IPS-18a (cell line): ENCODE measurements around the gene PPP1R18.
"Not testable (repeated sequence)": the region's sequence is repeated elsewhere in the genome, so short reads cannot be mapped to it uniquely, and the experiment has no call there.

ENCODE experiments used
- H3K27ac ChIP-seq: one replicate; pipeline ENCODE4 v1.5.1; 2013; ENCODE audit warnings: low read length
- H3K27me3 ChIP-seq: one replicate; pipeline ENCODE4 v1.6.1; 2013; ENCODE audit warnings: mild to moderate bottlenecking, low read length; ENCODE audit not compliant: control insufficient read depth, insufficient read depth
- H3K36me3 ChIP-seq: one replicate; pipeline ENCODE4 v1.6.1; 2013; ENCODE audit warnings: low read depth, low read length; ENCODE audit not compliant: control insufficient read depth
- H3K4me1 ChIP-seq: one replicate; pipeline ENCODE4 v1.6.1; 2013; ENCODE audit warnings: low read depth, low read length; ENCODE audit not compliant: control insufficient read depth
- H3K4me3 ChIP-seq: one replicate; pipeline ENCODE4 v1.5.1; 2013; ENCODE audit warnings: low read length
- H3K9ac ChIP-seq: one replicate; pipeline ENCODE4 v1.6.1; 2013; ENCODE audit warnings: mild to moderate bottlenecking, low read length, moderate library complexity
- H3K9me3 ChIP-seq: one replicate; pipeline ENCODE4 v1.6.1; 2013; ENCODE audit warnings: low read depth, low read length; ENCODE audit not compliant: control insufficient read depth

The PPP1R18 gene

DNA sequence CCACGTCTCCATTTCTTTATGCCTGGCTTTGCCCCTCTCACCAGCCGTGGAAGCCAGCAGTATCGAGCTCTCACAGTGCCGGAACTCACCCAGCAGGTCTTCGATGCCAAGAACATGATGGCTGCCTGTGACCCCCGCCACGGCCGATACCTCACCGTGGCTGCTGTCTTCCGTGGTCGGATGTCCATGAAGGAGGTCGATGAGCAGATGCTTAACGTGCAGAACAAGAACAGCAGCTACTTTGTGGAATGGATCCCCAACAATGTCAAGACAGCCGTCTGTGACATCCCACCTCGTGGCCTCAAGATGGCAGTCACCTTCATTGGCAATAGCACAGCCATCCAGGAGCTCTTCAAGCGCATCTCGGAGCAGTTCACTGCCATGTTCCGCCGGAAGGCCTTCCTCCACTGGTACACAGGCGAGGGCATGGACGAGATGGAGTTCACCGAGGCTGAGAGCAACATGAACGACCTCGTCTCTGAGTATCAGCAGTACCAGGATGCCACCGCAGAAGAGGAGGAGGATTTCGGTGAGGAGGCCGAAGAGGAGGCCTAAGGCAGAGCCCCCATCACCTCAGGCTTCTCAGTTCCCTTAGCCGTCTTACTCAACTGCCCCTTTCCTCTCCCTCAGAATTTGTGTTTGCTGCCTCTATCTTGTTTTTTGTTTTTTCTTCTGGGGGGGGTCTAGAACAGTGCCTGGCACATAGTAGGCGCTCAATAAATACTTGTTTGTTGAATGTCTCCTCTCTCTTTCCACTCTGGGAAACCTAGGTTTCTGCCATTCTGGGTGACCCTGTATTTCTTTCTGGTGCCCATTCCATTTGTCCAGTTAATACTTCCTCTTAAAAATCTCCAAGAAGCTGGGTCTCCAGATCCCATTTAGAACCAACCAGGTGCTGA, 37.6 kb upstream of the PPP1R18 start:
- not testable (repeated sequence) for H3K27me3 ChIP-seq

DNA sequence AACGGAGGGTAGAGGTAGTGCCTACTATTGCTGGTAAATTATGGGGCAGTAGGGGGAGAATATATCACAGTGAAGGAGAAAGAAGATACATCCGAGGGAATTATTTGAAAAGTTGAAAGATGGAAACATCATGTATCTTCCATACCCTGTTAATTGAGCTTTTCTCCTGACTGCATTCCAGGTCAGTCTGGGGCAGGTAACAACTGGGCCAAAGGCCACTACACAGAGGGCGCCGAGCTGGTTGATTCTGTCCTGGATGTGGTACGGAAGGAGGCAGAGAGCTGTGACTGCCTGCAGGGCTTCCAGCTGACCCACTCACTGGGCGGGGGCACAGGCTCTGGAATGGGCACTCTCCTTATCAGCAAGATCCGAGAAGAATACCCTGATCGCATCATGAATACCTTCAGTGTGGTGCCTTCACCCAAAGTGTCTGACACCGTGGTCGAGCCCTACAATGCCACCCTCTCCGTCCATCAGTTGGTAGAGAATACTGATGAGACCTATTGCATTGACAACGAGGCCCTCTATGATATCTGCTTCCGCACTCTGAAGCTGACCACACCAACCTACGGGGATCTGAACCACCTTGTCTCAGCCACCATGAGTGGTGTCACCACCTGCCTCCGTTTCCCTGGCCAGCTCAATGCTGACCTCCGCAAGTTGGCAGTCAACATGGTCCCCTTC, 36.9 kb upstream of the PPP1R18 start:
- H3K27ac ChIP-seq, H3K27me3 ChIP-seq, H3K9me3 ChIP-seq, H3K9ac ChIP-seq: not testable (repeated sequence)
- H3K4me1 ChIP-seq: peaks cover 15% of the 10 kb centered on the region
- H3K4me3 ChIP-seq: peak overlapping the region; percentile 97
- H3K36me3 ChIP-seq: peaks cover 48% of the 10 kb centered on the region

More for the DNA sequence above, 37.6 kb upstream of the PPP1R18 start:
- H3K36me3 ChIP-seq: peaks cover 48% of the 10 kb centered on the region
- H3K27ac ChIP-seq, H3K4me1 ChIP-seq, H3K9ac ChIP-seq, H3K9me3 ChIP-seq, H3K4me3 ChIP-seq: not testable (repeated sequence)

DNA sequence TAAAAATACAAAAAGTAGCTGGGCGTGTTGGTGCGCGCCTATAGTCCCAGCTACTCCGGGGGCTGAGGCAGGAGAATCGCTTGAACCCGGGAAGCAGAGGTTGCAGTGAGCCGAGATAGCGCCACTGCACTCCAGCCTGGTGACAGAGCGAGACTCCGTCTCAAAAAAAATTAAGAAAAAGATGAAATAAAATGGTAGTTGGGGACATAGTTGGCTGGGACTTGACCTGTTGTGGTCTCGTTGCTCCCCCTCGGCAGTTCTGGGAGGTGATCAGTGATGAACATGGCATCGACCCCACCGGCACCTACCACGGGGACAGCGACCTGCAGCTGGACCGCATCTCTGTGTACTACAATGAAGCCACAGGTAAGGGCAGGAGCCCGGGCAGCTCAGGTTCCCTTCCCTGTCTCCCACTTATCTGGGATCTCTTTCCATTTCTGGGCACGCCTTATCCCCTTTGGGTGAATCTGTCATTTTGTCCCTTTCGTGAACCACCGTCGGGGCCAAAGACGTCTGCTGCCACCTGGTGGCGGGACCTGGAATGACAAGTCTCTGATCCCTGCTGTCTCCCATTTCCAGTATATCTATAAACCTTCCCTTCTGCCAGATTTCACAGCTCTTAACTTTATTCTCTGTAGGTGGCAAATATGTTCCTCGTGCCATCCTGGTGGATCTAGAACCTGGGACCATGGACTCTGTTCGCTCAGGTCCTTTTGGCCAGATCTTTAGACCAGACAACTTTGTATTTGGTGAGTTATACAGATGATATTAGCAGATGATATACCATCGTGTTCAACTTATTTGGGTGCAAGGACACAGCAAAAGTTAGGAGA, 36.1 kb upstream of the PPP1R18 start:
- Histone ChIP-seq H3K27me3 (no peaks in the 10 kb centered on the region), H3K27ac (no peak overlapping the region), H3K4me1 (peaks cover 15% of the 10 kb centered on the region), H3K9ac (peak overlapping the region; percentile 100), H3K36me3 (peaks cover 43% of the 10 kb centered on the region), H3K4me3 (peak overlapping the region; percentile 97), H3K9me3 (no peaks in the 10 kb centered on the region)

DNA sequence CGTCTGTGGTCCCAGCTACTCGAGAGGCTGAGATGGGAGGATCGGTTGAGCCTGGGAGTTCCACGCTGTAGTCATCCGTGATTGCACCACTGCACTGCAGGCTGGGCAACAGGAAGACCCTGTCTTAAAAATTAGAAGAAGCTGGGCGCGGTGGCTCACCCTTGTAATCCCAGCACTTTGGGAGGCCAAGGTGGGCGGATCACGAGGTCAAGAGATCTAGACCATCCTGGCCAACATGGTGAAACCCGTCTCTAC, 35.5 kb upstream of the PPP1R18 start:
- not testable (repeated sequence) for H3K27ac ChIP-seq, H3K9me3 ChIP-seq, H3K27me3 ChIP-seq
- Histone ChIP-seq H3K9ac (peak overlapping the region; percentile 100), H3K36me3 (peaks cover 43% of the 10 kb centered on the region), H3K4me1 (peaks cover 15% of the 10 kb centered on the region), H3K4me3 (peak overlapping the region; percentile 97)

DNA sequence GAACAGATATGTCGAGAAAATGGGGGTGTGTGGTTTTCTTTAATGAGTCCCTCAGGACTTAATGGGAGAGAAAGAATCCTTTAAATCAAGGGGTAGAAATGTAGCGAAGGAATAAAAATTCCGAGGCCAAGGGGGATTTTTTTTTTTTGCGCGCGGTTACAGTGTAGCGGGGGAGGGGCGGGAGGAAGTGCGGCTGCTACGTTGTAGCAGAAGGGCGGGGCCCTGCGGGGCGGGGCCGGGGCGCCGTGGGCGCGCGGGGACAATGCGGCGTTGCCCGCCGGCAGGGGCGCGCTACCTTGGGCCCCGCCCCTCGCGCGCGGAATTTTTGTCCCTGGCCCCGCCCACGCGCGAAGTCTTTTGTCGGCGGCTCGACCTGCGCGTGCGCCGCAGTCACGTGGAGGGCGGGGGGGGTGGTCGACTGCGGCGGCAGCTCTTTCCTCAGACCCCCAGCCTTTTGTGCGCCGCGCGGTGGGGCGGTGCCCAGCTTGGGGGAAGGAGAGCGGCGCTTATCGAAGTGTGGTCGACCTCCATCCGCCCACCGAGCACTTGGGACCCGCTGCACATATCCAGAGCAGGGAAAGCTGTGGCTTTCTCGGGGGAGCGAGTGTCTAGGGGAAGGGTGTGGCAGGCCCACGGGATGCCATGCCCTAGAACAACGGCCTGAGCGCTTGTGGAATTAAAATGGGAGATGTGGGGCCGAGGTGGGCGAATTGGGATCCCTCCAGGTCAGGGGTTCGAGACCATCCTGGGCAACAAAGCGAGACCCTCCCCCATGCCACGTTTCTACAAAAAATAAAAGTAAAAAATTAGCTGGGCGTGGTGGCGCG, 35.0 kb upstream of the PPP1R18 start:
- Histone ChIP-seq H3K36me3 (peaks cover 43% of the 10 kb centered on the region), H3K9ac (peak overlapping the region; percentile 100), H3K9me3 (no peaks in the 10 kb centered on the region), H3K27me3 (no peaks in the 10 kb centered on the region), H3K4me3 (peak overlapping the region; percentile 97), H3K4me1 (peaks cover 15% of the 10 kb centered on the region), H3K27ac (peak overlapping the region; percentile 100)

DNA sequence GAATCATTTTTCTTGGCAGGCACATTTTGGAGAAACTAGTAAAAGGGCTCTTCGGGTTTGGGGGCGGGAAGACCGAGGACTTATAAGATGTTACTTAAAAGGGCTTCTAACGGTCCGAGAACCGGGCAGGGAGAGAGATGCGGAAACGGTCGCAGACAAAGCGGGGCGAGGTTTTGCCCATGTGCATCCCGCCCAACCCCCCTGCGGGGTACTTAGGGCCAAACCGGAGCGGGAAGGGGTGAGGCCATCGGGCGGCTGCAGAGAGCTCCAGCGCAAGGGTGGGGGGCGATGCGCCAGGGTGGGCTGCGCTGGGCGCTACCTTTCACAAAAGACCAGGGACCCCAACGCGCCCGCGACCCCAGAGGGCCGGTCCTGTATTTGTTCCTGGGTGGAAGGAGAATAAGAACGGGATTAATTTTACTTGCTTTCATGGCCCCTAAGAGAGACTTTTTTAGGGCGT, 34.3 kb upstream of the PPP1R18 start:
- H3K4me3 ChIP-seq: peak overlapping the region; percentile 97
- peaks cover 41% of the 10 kb centered on the region for H3K36me3 ChIP-seq
- peak overlapping the region; percentile 100 for H3K9ac ChIP-seq
- H3K27me3 ChIP-seq: no peaks in the 10 kb centered on the region
- H3K9me3 ChIP-seq: no peaks in the 10 kb centered on the region
- peaks cover 15% of the 10 kb centered on the region for H3K4me1 ChIP-seq
- peak overlapping the region; percentile 100 for H3K27ac ChIP-seq

DNA sequence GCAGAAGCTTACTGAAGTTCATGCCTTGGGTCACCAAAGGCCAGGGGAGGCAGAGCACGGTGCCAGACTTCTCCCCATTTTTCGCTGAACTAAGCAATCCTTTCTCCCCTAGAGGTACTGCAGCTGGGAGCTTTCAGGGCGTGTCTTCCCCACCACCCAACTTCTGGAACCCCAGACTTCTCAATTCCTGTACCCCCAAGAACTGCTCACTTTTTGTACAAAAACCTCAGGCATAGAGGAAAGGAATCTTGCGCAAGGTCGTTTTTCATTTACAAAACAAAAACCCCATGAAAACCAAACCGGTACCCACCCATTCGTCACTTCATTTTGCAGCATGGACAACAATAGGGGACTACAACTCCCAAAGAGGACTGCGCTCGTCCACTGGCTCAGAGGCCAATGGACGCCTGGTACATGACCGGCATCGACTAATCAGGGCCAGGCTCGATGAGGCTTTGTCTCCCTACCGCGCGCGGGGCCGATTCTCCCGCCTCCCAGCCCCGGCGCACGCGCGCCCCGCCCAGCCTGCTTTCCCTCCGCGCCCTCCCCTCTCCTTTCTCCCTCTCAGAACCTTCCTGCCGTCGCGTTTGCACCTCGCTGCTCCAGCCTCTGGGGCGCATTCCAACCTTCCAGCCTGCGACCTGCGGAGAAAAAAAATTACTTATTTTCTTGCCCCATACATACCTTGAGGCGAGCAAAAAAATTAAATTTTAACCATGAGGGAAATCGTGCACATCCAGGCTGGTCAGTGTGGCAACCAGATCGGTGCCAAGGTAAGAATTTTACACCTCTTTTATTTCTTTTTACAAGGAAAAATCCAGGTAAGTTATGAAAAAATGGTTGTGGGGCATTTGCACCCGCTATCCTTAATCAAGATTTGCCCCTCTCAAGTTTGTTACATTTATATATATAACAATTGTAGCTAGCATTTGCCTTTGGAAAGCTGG, 33.6 kb upstream of the PPP1R18 start, which contains the start of gene TUBB:
Gene TUBB, plus strand, starts transcription at position 562 of the 947 bp plus-strand sequence. Its CDS starts 155 bp downstream, at position 717.
- H3K9me3 ChIP-seq: no peaks in the 10 kb centered on the region
- peaks cover 36% of the 10 kb centered on the region for H3K36me3 ChIP-seq
- peak within 1 kb of the TSS; percentile 100 for H3K9ac ChIP-seq
- H3K4me3 ChIP-seq: peak within 1 kb of the TSS; percentile 97
- peaks cover 15% of the 10 kb centered on the region for H3K4me1 ChIP-seq
- peak within 1 kb of the TSS; percentile 100 for H3K27ac ChIP-seq
- H3K27me3 ChIP-seq: no peaks in the 10 kb centered on the region

DNA sequence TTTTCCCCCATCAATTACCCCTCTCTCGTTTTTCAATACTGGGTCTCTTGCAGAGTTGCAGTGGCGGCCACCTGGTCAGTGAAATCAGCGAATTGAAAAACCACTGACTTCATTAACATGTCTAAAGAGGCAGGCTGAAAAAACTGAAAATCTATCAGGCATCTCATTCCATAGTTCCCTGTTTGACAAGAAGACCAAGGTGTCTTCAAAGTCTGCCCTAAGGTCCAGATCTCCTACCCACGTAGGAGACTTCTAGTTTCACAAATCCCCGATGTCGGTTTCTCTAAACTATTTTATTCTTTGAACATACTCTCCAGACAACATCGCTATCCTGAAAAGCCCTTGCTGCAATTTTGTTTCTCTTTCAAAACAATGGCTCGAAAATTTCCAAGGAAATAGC, 32.9 kb upstream of the PPP1R18 start:
- Histone ChIP-seq H3K36me3 (peaks cover 31% of the 10 kb centered on the region), H3K9me3 (no peaks in the 10 kb centered on the region), H3K27me3 (no peaks in the 10 kb centered on the region), H3K4me1 (peaks cover 15% of the 10 kb centered on the region), H3K4me3 (peak overlapping the region; percentile 97), H3K9ac (peak overlapping the region; percentile 100), H3K27ac (peak overlapping the region; percentile 94)

DNA sequence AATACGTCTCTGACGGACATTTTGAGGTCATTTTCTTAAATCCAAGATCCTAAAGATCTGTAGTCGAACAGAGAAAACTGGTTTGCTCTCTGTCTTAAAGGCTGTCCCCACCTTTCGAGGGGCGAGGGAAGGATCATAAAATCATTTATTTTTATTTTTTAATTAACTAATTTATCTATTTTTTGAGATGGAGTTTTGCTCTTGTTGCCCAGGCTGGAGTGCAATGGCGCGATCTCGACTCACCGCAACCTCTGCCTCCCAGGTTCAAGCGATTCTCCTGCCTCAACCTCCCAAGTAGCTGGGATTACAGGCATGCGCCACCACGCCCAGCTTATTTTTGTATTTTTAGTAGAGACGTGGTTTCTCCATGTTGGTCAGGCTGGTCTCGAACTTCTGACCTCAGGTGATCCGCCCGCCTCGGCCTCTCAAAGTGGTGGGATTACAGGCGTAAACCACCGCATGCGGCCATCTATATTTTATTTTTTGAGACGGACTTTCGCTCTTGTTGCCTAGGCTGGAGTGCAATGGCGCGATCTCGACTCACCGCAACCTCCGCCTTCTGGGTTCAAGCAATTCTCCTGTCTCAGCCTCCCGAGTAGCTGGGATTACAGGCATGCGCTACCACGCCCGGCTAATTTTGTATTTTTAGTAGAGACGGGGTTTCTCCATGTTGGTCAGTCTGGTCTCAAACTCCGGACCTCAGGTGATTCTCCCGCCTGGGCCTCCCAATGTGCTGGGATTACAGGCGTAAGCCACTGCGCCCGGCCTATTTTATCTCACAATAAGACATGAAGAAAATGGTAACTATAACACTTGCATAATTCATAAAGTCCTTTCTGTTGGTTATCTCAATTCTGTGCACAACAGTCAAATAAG, 31.6 kb upstream of the PPP1R18 start:
- peak overlapping the region; percentile 97 for H3K4me3 ChIP-seq
- H3K9me3 ChIP-seq, H3K27me3 ChIP-seq: not testable (repeated sequence)
- H3K36me3 ChIP-seq: peaks cover 31% of the 10 kb centered on the region
- peak overlapping the region; percentile 88 for H3K9ac ChIP-seq
- H3K27ac ChIP-seq: peak overlapping the region; percentile 97
- H3K4me1 ChIP-seq: peaks cover 15% of the 10 kb centered on the region
